H1 (cell line): ENCODE data around the gene MMD. TPM values are rescaled to one million over a fixed set of nuclear protein-coding genes. Genes with fewer than 3 reads are reported as not detected.

Experiments
- CTCF ChIA-PET: fragments of 300-600 bp; sonication (Branson Sonifier 250); formaldehyde crosslinking; loops from one replicate; lab custom pipeline; 2021; ENCODE audit not compliant: partially characterized antibody; lab: Charles Lee
- POLR2A ChIA-PET: fragments of 300-600 bp; sonication (Branson Sonifier 250); formaldehyde crosslinking; loops from one replicate; lab custom pipeline; 2021; ENCODE audit warnings: inconsistent platforms; ENCODE audit not compliant: partially characterized antibody; lab: Charles Lee
- DNase-seq, 2 experiments: peaks; one replicate each; pipeline versions ENCODE4 v3.0.0 to v3.0.0-alpha.2; 2010 to 2022; ENCODE audit warnings: low spot score in 2 of 2, low read depth in 1 of 2, mixed read lengths in 1 of 2
- FAIRE-seq: peaks from 2 replicates; lab custom pipeline; 2011; peaks lifted over from hg19 to GRCh38; lab: Jason Lieb, UNC
- H2AFZ ChIP-seq: 2 replicates; pipeline ENCODE4 v1.8.1; 2012; ENCODE audit warnings: low read length, inconsistent platforms
- H2AK5ac ChIP-seq: 2 replicates; pipeline ENCODE4 v1.6.1; 2013; ENCODE audit warnings: low read depth, low read length
- H2BK120ac ChIP-seq: replicated peaks from 2 replicates; pipeline ENCODE3; 2013; ENCODE audit warnings: low read depth, low read length, inconsistent platforms
- H2BK12ac ChIP-seq: 2 replicates; pipeline ENCODE4 v1.6.1; 2013; ENCODE audit warnings: low read depth, low read length
- H2BK15ac ChIP-seq: 2 replicates; pipeline ENCODE4 v1.6.1; 2013; ENCODE audit warnings: low read length
- H2BK20ac ChIP-seq: 2 replicates; pipeline ENCODE4 v1.6.1; 2013; ENCODE audit warnings: low read length
- H2BK5ac ChIP-seq: 2 replicates; pipeline ENCODE4 v1.6.1; 2013; ENCODE audit warnings: low read depth, low read length
- H3K14ac ChIP-seq: 2 replicates; pipeline ENCODE4 v1.6.1; 2013; ENCODE audit warnings: inconsistent platforms; ENCODE audit not compliant: insufficient read length
- H3K18ac ChIP-seq: 2 replicates; pipeline ENCODE4 v1.6.1; 2013; ENCODE audit warnings: low read length; ENCODE audit errors: extremely low read depth
- H3K23ac ChIP-seq: 2 replicates; pipeline ENCODE4 v1.6.1; 2013; ENCODE audit warnings: inconsistent platforms; ENCODE audit not compliant: insufficient read length
- H3K23me2 ChIP-seq: 2 replicates; pipeline ENCODE4 v1.6.1; 2013; ENCODE audit warnings: low read depth, low read length
- H3K27ac ChIP-seq: 2 replicates; pipeline ENCODE4 v1.6.1; 2011; ENCODE audit warnings: low read depth, low read length, inconsistent platforms
- H3K27me3 ChIP-seq, 4 experiments: replicated peaks in 1 of 4; 1 replicate in 1 of 4; 2 replicates in 3 of 4; pipeline versions ENCODE4 v1.6.1 to v1.8.1; 2011 to 2013; ENCODE audit warnings: low read length in 3 of 4, mild to moderate bottlenecking in 3 of 4, inconsistent platforms in 2 of 4, mixed read lengths in 2 of 4, moderate library complexity in 1 of 4; ENCODE audit not compliant: control insufficient read depth in 3 of 4, insufficient read depth in 3 of 4; ENCODE audit errors: extremely low read depth in 1 of 4
- H3K36me3 ChIP-seq, 4 experiments: 2 replicates each; pipeline versions ENCODE4 v1.6.1 to v1.8.1; 2011 to 2013; ENCODE audit warnings: mild to moderate bottlenecking in 4 of 4, low read length in 3 of 4, moderate library complexity in 2 of 4, control low read depth in 1 of 4, inconsistent platforms in 1 of 4; ENCODE audit not compliant: insufficient read depth in 4 of 4, control insufficient read depth in 2 of 4
- H3K4ac ChIP-seq: replicated peaks from 2 replicates; pipeline ENCODE3; 2013; ENCODE audit warnings: low read length, low read depth, mixed read lengths, inconsistent platforms; ENCODE audit not compliant: insufficient read length
- H3K4me1 ChIP-seq, 4 experiments: replicated peaks in 1 of 4; 1 replicate in 1 of 4; 2 replicates in 3 of 4; pipeline versions ENCODE4 v1.6.1 to v1.8.1; 2011 to 2013; ENCODE audit warnings: low read length in 3 of 4, inconsistent platforms in 2 of 4, mixed read lengths in 1 of 4; ENCODE audit not compliant: insufficient read depth in 4 of 4, control insufficient read depth in 3 of 4
- H3K4me2 ChIP-seq, 2 experiments: 2 replicates each; pipeline versions ENCODE4 v1.6.1 to v1.8.1; 2011 to 2013; ENCODE audit warnings: low read depth in 2 of 2, low read length in 2 of 2, control low read depth in 1 of 2, inconsistent platforms in 1 of 2, mild to moderate bottlenecking in 1 of 2; ENCODE audit not compliant: insufficient read depth in 1 of 2
- H3K4me3 ChIP-seq, 4 experiments: fragments of 200-600, 300-600 bp in 1 of 4; sonication (generic), shearing (Covaris generic), sonication (Bioruptor Twin) in 1 of 4; 2 replicates each; pipeline versions ENCODE4 v1.5.1 to v1.8.1; 2011 to 2016; ENCODE audit warnings: low read length in 4 of 4, low read depth in 3 of 4, control low read depth in 2 of 4, inconsistent platforms in 2 of 4, mild to moderate bottlenecking in 2 of 4, mixed read lengths in 1 of 4, moderate library complexity in 1 of 4; ENCODE audit not compliant: insufficient read depth in 2 of 4; ENCODE audit errors: extremely low read depth in 1 of 4
- H3K56ac ChIP-seq: replicated peaks from 2 replicates; pipeline ENCODE3; 2013; ENCODE audit warnings: low read depth, mild to moderate bottlenecking, mixed read lengths, low read length, inconsistent platforms; ENCODE audit not compliant: insufficient read length
- H3K79me1 ChIP-seq: 2 replicates; pipeline ENCODE4 v1.6.1; 2013; ENCODE audit warnings: low read depth, low read length, control low read depth
- H3K79me2 ChIP-seq, 2 experiments: 2 replicates each; pipeline versions ENCODE4 v1.6.1 to v1.8.1; 2012 to 2013; ENCODE audit warnings: low read length in 2 of 2, mild to moderate bottlenecking in 2 of 2, inconsistent platforms in 1 of 2; ENCODE audit not compliant: insufficient read depth in 2 of 2, control insufficient read depth in 1 of 2
- H3K9ac ChIP-seq, 4 experiments: replicated peaks in 1 of 4; 1 replicate in 1 of 4; 2 replicates in 3 of 4; pipeline versions ENCODE4 v1.6.1 to v1.8.1; 2011 to 2013; ENCODE audit warnings: low read depth in 3 of 4, low read length in 3 of 4, control low read depth in 2 of 4, mild to moderate bottlenecking in 2 of 4, moderate library complexity in 2 of 4, inconsistent platforms in 1 of 4; ENCODE audit errors: extremely low read depth in 1 of 4
- H3K9me3 ChIP-seq, 2 experiments: 2 replicates each; pipeline versions ENCODE4 v1.6.1 to v1.8.1; 2012 to 2013; ENCODE audit warnings: mild to moderate bottlenecking in 2 of 2, moderate library complexity in 2 of 2, control low read depth in 1 of 2, inconsistent platforms in 1 of 2, low read depth in 1 of 2, low read length in 1 of 2, mixed read lengths in 1 of 2; ENCODE audit not compliant: insufficient read depth in 2 of 2
- H4K20me1 ChIP-seq, 2 experiments: replicated peaks in 1 of 2; 2 replicates each; pipeline versions ENCODE3 to v1.8.1; 2011 to 2013; ENCODE audit warnings: inconsistent platforms in 2 of 2, low read length in 2 of 2, mild to moderate bottlenecking in 1 of 2; ENCODE audit not compliant: insufficient read depth in 2 of 2, control insufficient read depth in 1 of 2
- H4K5ac ChIP-seq: 2 replicates; pipeline ENCODE4 v1.6.1; 2013; ENCODE audit warnings: low read length, low read depth, mixed read lengths, inconsistent platforms; ENCODE audit not compliant: insufficient read length
- H4K8ac ChIP-seq: 2 replicates; pipeline ENCODE4 v1.8.0; 2013; ENCODE audit warnings: mild to moderate bottlenecking, moderate library complexity, low read length, inconsistent platforms; ENCODE audit not compliant: insufficient read depth; ENCODE audit errors: extremely low read depth
- H4K91ac ChIP-seq: replicated peaks from 2 replicates; pipeline ENCODE3; 2013; ENCODE audit warnings: low read length, mixed read lengths, inconsistent platforms; ENCODE audit not compliant: insufficient read length
- BRCA1 ChIP-seq: IDR thresholded peaks from 2 replicates; pipeline ENCODE4 v1.6.1; 2012; ENCODE audit warnings: low read depth, low read length, improper control_type of control experiment
- EGR1 ChIP-seq: IDR thresholded peaks from 2 replicates; pipeline ENCODE4 v1.6.1; 2011; ENCODE audit warnings: low read depth, low read length, borderline replicate concordance
- FOSL1 ChIP-seq: IDR thresholded peaks from 2 replicates; pipeline ENCODE4 v1.6.1; 2011; ENCODE audit warnings: mild to moderate bottlenecking, low read depth, low read length, moderate library complexity; ENCODE audit not compliant: insufficient read depth
- GABPA ChIP-seq: IDR thresholded peaks from 2 replicates; pipeline ENCODE4 v1.6.1; 2011; ENCODE audit warnings: mild to moderate bottlenecking, low read length, moderate library complexity, borderline replicate concordance; ENCODE audit not compliant: insufficient read depth
- HDAC6 ChIP-seq: IDR thresholded peaks from one replicate; pipeline ENCODE4 v1.7.1; 2012; ENCODE audit warnings: low read depth, mild to moderate bottlenecking, inconsistent platforms, low read length, moderate library complexity
- POLR2AphosphoS5 ChIP-seq: IDR thresholded peaks from 2 replicates; pipeline ENCODE4 v1.6.1; 2011; ENCODE audit warnings: low read depth, low read length
- SP4 ChIP-seq: IDR thresholded peaks from 2 replicates; pipeline ENCODE4 v1.6.1; 2012; ENCODE audit warnings: low read length, inconsistent platforms
- TAF1 ChIP-seq: IDR thresholded peaks from 2 replicates; pipeline ENCODE4 v1.6.1; 2011; ENCODE audit warnings: mild to moderate bottlenecking, low read depth, low read length
- WGBS, 2 experiments: shearing (Covaris generic) in 1 of 2; methylation state at CpG; one replicate each; pipeline versions ENCODE4 v1.1.6 to v1.1.7; 2013 to 2015; ENCODE audit warnings: low lambda C conversion rate in 2 of 2, mixed read lengths in 2 of 2, inconsistent platforms in 1 of 2, low coverage in 1 of 2, missing lambda C conversion rate in 1 of 2; ENCODE audit not compliant: insufficient replicate concordance in 2 of 2, insufficient coverage in 1 of 2, insufficient read length in 1 of 2; ENCODE audit errors: extremely low coverage in 1 of 2, missing lambda C conversion rate in 1 of 2; 5-methylcytosine and 5-hydroxymethylcytosine counted together
- polyA plus RNA-seq, 7 experiments: library from polyadenylated mRNA; depleted of rRNA in 3 of 7; stranded (reverse) in 5 of 7; unstranded in 2 of 7; fragments of >200 nt in 5 of 7; fragments of 200-250 nt in 2 of 7; gene quantifications; 1 replicate in 5 of 7; 2 replicates in 1 of 7; 4 replicates in 1 of 7; pipeline versions ENCODE4 v1.2.1 to v1.2.3, GENCODE V29; 2011 to 2013; ENCODE audit warnings: missing spikeins in 2 of 7, mixed read lengths in 2 of 7
- total RNA-seq: library from RNA; stranded (reverse); fragmentation: NEBNext Ultra II Directional; extraction: Animal tissue kit (Norgen Biotek cat#: 25700); gene quantifications from 2 replicates; pipeline ENCODE4 v1.2.1, GENCODE V29; 2021

Gene MMD
- total and polyA plus RNA-seq, 2 of the 8 experiments (the other 6 are each of a cell fraction or from before 2014, with no cell fraction given), result 28.2 to 37.8 TPM

DNA sequence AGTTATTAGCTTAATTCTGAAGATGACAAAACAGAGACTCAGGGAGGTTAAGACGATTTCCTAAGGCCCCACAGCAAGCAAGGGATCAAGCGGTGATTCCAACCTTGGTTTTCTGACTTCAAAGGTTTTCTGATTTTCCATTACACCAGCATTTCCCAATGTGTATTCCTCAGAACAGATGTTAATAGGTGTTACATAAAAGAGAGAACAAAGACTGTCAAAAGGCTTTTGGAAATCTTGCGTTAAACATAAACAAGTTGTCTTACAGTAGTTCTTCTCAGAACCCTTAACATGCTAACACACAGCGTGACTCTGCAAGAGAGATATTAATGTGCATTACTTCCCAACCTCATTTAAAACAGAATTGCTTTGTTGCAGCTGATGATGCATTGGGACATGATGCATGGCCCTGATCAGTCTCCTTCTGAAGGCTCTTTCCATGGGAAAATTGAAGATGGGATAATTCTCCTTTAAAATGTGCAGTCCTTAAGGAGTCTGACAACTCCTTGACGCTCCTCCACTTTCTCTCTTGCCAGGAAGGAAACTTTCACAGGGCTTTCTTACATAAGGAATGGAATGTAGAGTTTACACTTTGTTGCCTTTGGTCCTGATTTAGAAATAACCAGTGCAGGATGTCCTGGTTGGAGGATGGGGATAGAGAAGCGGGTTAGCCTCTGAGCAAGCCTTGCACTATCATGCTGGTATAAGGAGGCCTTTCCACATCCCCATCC lies 21.5 kb upstream of the MMD start:
- 92% methylated on average over 6 of the region's 6 CpGs; no CpG with 5 or more reads in 1 of the 2 experiments for WGBS, 2 experiments
- Histone ChIP-seq H3K79me2 (no peaks in the 10 kb centered on the region), H2AFZ (0 out of 2 replicates have a peak overlapping the region, but pooled peaks have one; percentile 9), H3K27me3 (no peaks in the 10 kb centered on the region), H3K4me1 (peaks cover 0 to 7% (median 4%) of the 10 kb centered on the region in 4 experiments; a peak in 3 of 7 replicates), H3K56ac (no peak overlapping the region), H4K5ac (no peak overlapping the region), H4K20me1 (no peaks in the 10 kb centered on the region), H3K23me2 (no peaks in the 10 kb centered on the region), H3K9ac (no peak overlapping the region), H3K4me2 (no peak overlapping the region), H3K23ac (no peak overlapping the region), H3K18ac (no peak overlapping the region), H2BK12ac (no peak overlapping the region), H3K27ac (no peak overlapping the region), H3K4ac (no peak overlapping the region), H2BK20ac (no peak overlapping the region), H3K4me3 (no peak overlapping the region), H2BK5ac (no peak overlapping the region), H3K14ac (no peak overlapping the region), H2BK15ac (no peak overlapping the region), H3K79me1 (no peaks in the 10 kb centered on the region), H2BK120ac (no peak overlapping the region), H2AK5ac (no peak overlapping the region), H4K91ac (no peak overlapping the region), H4K8ac (no peak overlapping the region), H3K9me3 (no peaks in the 10 kb centered on the region), H3K36me3 (no peaks in the 10 kb centered on the region)
- FAIRE-seq, result no peak
- TF ChIP-seq GABPA (no peak), FOSL1 (no peak), EGR1 (no peak), HDAC6 (no peak), TAF1 (no peak), SP4 (no peak), POLR2AphosphoS5 (no peak), BRCA1 (no peak)
- no peak for DNase-seq
- POLR2A ChIA-PET, result interaction anchor here (0.8 kb wide), 1 partner anchor 12 kb away, joined by 4 read pairs; no protein-coding TSS in a partner anchor
- CTCF ChIA-PET, result interaction anchor here (1.0 to 1.7 kb wide), 3 partner anchors 23 to 35 kb away, joined by 3 to 6 read pairs (median 5); no protein-coding TSS in a partner anchor
